NCI-H748 (cell line): ENCODE measurements around the gene OPRL1.
"Not testable (repeated sequence)": the region's sequence is repeated elsewhere in the genome, so short reads cannot be mapped to it uniquely, and the experiment has no call there.

ENCODE experiments used
- DNase-seq: peaks from one replicate; lab custom pipeline; 2025; ENCODE audit not compliant: unreplicated experiment; lab: John Stamatoyannopoulos, UW

The OPRL1 gene

DNA sequence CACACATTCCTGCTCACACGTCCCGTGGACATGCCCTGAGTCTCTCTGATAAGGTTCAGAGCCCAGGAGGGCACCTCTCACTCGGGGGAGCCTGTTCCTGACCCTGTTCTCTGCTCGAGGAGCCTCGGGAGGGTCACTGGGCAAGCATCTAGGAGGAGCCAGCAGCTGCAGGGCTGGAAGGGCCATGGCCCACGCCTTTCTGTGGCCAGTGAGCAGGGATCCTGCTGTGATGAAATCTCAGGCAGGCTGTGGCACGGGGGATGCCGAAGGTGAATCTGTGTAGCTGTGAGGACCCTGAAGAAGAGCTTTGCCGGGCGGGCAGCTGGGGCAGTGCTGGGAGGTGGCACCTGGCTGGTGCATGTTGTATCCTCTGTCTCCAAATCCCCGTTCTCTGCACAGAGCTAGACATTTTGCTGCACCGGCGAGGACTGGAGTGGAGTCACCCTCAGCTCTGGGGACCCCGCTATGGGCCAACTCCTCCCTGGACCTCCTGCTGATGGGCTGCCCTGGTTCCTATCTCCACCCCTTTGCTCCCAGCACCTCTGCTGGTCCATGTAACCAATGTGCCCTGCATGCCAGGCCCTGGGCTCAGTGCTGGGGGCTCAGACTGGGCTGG lies 34.6 kb downstream of the OPRL1 start:
- DNase-seq: no peak

DNA sequence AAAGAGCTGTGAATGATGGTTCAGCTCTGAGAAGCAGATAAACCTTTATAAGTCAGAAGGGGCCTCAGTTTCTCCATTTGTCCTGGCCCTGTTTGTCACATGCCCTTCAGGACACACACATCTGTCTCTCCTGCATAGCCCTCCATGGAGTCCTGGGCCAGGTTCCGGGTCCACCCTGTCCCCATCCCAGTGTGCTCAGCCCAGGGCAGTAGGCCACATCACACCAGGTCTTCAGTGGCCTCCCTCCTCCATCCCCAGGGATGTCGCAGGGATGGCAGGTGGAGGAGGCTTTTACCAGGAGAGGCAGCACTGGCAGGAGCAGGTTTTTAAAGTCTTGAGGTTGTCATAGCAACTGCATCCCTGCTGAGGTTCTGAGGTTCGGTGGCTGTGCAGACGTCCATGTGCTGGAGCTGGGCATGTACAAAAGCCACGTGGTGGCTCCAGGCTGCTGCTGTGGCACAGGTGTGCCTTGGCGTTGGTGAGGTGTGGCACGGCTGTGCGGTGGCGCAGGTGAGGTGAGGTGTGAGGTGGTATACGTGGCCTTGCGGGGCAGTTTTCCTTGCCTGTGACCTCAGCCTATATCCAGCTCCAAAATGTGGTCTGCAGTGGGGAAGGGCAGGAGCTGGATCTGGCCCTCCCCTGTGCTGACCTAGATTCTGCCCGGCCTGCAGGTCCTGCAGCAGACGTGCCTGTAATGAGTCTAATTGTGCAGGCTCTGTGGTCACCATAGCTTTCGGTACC lies 35.5 kb downstream of the OPRL1 start:
- DNase-seq: peak; percentile 28

DNA sequence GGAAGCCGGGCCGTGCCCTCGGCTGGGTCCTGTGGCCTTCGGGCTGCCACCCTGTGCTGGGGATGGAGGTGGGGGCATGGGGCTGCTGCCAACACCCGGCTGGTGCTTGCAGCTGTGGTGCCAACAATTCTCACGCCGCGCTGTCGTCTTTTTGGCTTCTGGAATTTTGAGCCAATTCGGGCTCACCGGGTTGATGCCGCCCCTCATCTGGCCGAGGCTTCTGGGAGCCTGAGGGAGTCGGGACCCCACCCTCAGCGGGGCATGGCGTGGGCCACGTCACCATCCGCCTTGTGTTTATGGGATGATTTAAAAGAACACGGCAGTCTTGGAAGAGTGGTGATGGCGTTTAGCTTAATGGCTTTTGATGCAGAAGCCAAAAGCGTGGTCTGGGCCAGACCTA lies 36.1 kb downstream of the OPRL1 start:
- no peak for DNase-seq

DNA sequence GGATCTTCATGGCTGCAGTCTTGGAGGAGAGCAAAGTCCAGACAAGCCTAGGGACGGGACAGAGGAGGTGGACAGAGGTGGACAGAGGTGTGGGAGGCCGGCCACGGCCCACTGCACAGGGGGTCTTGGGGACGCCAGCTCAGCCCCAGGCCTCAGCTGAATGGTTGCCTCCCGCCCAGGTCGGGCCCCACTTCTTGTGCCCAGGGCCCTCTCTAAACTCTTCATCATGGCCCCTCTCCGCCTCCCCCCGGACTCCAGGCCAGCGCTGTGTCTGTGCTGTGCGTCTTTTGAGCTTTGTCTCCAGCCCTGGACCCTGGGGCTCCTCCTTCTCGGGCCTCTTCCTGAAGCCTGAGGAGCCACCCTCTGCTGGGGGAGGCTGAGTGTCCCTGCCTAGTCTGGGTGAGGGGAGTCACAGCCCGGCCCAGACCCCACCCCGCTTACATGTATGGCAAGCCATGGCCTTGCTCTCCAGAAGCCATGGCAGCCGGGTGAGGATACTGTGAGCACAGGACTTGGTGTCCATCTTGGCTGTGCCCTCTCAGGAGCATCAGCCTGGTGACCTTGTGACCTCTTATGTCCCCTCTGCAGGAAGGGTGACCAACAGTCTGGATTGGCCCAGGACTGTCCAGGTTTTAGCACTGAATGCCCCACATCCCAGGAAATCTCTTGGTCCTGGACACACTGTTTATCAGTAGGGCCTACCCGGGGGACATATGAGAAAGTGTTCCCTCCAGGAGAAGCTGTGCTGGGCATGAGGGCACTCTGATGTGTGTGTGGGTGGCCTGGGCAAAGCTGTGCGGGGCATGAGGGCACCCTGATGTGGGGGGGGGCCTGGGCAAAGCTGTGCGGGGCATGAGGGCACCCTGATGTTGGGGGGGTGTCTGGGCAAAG lies 36.9 kb downstream of the OPRL1 start:
- DNase-seq: no peak

DNA sequence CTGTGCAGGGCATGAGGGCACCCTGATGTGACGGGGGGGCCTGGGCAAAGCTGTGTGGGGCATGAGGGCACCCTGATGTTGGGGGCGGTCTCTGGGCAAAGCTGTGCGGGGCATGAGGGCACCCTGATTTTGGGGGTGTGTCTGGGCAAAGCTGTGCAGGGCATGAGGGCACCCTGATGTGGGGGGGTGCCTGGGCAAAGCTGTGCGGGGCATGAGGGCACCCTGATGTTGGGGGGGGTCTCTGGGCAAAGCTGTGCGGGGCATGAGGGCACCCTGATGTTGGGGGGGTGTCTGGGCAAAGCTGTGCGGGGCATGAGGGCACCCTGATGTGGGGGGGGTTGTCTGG lies 37.5 kb downstream of the OPRL1 start:
- not testable (repeated sequence) for DNase-seq

DNA sequence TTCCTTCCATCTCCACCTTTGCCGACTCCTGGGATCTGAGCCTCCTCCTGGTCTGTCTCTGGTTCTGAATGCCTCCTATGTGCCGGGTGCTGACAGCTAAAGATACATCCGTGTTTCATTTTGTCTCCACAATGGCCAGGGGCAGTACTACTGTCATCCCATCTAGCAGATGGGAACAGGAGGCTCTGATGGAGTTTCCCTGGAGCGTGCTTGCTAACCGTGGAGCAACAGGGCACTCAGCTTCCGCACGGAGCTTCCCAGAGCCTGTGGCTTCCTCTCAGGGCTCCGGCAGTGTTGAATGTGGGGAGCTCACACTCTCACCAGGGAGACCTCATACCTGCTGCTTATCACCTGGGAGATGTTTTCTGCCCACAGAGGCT lies 39.4 kb downstream of the OPRL1 start:
- no peak for DNase-seq

DNA sequence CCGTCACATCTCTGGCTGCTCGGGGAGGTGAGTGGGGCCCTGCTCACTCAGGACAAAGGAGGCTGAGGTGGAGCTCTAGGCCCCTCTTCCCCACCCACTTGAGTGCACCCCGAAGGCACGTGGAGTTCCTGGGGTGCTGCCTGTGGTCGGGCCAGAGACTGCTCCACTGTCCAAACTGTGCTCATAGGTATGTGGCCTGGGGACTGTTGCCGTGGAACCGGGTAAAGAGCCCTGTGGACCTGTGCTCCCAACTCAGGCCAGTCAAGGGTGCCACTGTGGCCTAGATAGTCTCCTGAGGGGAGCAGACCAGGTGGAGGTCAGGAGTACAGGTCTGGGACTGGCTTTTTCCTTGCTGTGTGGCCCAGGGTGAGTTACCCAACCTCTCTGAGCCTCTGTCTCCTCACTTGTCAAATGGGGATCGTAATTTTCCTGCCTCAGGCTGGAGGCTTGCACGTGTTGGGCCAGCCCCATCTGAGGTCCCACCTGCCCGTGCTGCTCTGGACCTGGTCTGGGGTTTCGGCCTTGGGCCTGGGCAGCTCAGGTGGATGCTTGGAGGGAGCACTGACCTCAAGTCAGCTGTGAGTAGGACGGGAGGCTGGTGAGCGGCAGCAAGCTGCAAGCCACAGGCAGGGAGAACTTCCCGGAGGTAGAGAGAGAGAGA lies 39.9 kb downstream of the OPRL1 start:
- no peak for DNase-seq

DNA sequence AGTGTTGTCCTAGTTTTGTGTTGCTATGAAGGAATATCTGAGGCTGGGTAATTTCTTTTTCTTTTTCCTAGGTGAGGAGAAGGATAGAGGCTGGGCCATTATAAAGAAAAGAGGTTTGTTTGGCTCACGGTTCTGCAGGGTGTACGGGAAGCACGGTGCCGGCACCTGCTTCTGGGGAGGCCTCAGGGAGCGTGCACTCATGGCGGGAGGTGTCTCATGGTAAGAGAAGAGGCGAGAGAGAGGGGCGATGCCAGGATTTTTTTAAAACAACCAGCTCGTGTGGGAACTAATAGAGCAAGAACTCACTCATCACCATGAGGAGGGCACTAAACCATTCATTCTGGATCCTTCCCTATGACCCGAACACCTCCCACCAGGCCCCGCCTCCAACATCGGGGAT lies 41.7 kb downstream of the OPRL1 start:
- no peak for DNase-seq

DNA sequence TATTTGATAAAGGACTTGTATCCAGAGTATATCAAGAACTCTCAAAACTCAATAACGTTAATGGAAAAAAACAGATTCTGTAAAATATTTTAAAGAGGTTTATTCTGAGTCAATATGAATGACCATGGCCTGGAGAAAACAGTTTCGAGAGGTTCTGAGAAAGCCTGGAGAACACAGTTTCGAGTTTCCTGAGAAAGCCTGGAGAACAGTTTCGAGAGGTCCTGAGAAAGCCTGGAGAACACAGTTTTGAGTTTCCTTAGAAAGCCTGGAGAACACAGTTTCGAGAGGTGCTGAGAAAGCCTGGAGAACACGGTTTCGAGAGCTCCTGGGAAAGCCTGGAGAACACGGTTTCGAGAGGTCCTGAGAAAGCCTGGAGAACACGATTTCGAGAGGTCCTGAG lies 43.0 kb downstream of the OPRL1 start:
- DNase-seq: not testable (repeated sequence)

DNA sequence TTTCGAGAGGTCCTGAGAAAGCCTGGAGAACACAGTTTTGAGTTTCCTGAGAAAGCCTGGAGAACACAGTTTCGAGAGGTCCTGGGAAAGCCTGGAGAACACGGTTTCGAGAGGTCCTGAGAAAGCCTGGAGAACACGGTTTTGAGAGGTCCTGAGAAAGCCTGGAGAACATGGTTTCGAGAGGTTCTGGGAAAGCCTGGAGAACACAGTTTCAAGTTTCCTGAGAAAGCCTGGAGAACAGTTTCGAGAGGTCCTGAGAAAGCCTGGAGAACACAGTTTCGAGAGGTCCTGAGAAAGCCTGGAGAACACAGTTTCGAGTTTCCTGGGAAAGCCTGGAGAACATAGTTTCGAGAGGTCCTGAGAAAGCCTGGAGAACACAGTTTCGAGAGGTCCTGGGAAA lies 43.6 kb downstream of the OPRL1 start:
- DNase-seq: not testable (repeated sequence)

DNA sequence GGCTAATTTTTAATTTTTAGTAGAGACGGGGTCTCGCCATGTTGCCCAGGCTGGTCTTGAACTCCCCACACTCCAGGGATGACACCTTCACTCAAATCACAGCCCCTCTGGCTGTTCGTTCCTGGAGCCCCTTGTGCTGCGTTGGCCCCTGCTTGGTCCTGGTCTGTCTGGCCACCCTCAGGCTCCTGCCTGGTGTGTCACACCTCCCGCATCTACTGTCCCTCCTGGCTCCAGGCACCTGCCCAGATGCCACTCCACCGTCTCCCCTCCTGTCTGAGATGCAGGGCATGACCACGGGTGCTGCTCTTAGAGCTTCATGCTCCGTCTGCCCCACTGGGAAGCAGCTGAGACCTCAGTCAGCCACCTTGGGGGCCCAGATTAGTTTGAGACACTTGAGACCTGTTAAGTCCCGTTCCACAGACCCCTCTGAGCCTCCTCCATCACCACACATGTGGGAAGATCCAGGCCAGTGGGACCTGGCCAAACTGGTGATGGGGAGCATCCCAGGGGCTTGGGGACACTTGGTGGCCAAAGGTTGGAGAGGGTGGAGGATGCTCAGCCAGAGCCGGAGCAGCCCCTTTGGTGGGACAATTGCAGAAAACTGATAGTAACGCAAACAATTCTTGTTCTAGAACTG lies 49.4 kb downstream of the OPRL1 start:
- DNase-seq: no peak

DNA sequence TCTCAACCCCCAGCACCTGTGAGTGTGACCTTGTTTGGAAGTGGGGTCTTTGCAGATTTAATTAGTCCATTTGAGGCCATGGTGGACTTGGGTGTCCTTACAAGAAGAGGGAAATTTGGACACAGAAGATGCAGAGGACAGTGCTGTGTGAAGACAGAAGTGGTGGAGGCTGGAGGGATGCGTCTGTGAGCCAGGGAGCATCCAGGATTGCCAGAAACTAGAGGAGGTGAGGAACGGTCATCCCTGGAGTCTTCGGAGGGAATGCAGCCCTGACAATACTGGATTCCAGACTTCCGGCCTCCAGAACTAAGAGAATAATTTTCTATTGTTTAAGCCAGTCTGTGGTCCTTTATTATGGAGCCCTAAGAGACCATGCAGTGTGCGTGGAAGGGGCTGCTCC lies 50.4 kb downstream of the OPRL1 start:
- no peak for DNase-seq

DNA sequence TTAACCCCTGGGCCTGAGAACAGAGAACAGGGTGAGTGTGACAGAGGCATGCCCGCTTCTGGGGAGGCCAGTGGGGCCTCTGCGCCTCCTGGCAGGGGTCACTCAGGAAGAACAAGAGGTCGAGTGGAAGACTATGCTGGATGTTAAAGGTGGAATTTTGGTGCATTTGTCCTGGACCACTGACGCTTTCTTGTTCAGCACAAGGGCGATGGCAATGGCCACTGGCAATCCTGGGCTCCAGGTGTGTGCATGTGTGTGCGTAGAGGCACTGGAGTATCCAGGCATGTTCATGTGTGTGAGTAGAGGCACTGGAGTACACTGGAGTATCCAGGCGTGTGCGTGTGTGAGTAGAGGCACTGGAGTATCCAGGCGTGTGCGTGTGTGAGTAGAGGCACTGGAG lies 51.0 kb downstream of the OPRL1 start:
- DNase-seq: no peak

DNA sequence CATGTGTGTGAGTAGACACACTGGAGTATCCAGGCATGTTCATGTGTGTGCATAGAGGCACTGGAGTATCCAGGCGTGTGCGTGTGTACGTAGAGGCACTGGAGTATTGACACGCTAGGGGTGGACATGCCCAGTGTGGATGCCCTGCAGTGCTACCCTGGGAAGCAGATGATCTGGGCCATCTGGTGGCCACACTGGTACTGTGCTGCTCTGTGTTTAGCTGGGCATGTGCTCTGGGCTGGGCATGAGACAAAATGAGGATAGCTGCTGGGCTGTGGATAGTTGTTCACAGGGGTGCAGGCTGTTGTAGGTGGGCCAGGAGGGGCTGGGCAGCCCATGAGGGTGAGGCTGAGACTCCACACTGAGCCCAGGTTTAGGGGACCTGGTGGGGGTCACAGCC lies 51.5 kb downstream of the OPRL1 start:
- DNase-seq: peak; percentile 62

DNA sequence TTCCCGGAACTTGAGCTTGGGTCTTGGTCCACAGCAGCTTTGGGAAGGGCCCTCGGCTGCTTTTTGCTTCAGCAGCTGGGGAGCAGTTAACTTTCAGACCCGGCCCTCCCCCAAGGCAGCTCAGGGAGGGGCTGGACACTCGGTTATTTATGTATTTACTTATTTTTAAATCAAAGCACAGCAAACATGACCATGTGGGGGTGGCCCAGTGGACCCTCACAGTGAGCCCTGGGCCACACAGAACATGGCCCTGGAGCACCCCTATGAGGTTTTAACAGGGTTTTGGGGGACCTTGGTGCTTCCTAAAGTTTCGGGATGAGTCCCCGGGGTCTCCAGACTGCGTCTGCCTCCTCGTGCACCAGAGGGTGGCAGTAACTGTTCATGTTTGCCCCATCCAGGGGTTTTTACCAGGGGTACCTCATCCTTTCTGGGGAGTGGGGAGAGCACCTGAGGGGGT lies 54.1 kb downstream of the OPRL1 start:
- DNase-seq: no peak

DNA sequence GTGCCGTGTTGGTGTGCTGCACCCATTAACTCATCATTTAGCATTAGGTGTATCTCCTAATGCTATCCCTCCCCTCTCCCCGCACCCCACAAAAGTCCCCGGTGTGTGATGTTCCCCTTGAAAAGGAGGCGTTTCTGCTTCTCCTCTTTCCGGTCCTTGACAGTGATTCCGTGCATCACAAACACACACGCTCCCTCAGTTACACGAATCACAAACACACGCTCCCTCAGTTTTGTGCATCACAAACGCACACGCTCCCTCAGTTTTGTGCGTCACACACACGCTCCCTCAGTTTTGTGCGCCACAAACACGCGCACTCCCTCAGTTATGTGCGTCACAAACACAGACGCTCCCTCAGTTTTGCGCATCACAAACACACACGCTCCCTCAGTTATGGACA lies 54.9 kb downstream of the OPRL1 start:
- DNase-seq: not testable (repeated sequence)

DNA sequence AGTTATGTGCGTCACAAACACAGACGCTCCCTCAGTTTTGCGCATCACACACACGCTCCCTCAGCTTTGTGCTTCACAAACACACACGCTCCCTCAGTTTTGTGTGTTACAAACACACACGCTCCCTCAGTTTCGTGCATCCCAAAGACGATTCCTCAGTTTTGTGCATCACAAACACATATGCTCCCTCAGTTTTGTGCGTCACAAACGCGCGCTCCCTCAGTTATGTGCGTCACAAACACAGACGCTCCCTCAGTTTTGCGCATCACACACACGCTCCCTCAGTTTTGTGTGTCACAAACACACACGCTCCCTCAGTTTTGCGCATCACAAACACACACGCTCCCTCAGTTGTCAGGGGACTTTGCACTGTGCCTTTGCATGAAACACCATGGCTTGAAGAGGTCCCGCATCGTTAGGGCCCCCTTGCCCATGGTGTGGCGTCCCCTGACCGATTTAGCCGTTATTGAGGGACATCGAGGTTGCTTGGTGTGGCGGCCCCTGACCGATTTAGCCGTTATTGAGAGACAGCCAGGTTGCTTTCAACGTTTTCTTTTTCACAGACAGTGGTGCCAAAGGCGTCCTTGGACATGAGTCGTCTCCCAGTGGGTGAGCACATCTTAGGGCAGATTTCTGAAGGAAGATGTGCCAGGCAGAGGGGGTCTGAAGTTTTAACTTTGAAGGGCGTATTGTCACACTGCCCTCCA lies 56.3 kb downstream of the OPRL1 start:
- DNase-seq: no peak

DNA sequence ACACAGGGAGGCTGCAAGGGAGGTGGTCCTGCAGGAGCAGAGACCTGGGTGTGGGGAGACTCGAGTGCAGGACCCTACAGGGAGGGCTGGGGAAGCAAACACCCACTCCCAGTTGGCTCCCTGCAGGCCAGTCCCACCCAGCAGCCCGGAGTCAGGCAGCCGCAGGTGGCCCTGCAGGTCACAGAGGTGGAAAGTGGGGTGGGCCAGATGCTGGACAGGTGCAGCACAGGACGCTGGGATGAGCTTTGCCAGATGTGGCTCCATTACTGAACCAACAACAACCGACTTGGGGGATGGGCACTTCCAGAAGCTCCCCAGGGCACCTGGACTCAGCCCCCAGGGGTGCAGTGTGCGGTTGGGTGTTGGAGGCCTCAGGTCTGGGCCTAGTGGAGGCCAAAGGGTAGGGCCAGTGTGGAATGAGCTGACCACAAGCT lies 57.7 kb downstream of the OPRL1 start:
- no peak for DNase-seq

DNA sequence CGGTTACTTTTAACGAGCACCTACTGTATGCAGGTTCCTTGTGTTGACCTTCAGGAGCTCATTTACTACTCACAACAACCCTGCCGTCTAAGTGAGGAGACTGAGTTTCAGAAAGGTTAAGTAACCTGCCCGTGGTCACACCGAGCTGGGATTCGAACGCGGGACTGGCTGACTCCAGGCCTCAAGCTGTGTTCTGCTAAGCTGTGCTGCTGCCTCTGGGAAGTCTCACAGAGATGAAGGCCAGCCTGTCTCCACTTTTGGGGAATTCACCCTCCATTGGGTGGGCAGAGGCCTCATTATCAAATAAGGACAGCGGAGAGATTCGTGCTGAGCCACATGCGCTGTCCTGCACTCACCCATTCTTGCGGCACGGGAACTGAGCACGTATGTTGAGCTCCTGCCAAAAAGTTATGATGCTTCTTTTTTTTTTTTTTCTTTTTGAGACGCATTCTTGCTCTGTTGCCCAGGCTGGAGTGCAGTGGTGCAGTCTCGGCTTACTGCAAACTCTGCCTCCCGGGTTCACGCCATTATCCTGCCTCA lies 58.5 kb downstream of the OPRL1 start:
- DNase-seq: no peak
